SW480 (cell line): Measurements from ENCODE around the gene ADAM17.
A peak's percentile ranks its signal among the peaks of the same experiment; 100 is the strongest.
"Not testable (repeated sequence)": the region's sequence is repeated elsewhere in the genome, so short reads cannot be mapped to it uniquely, and the experiment has no call there.

Experiments
- DNase-seq: peaks from one replicate; pipeline ENCODE4 v3.0.0-alpha.2; 2016; ENCODE audit warnings: low spot score

The ADAM17 gene

GRCh38 chr2:9565436-9566153 lies 10.0 kb upstream of the ADAM17 start:
- peak; percentile 51 for DNase-seq

- no peak for DNase-seq
Observed at GRCh38 chr2:9560628-9561027, 5.0 kb upstream of the ADAM17 start.

GRCh38 chr2:9558948-9559381 lies 3.3 kb upstream of the ADAM17 start:
- no peak for DNase-seq

- DNase-seq: no peak
Observed at GRCh38 chr2:9556121-9556743, 602 bp upstream of the ADAM17 start.

GRCh38 chr2:9554921-9555296 lies 721 bp downstream of the ADAM17 start:
- DNase-seq: peak; percentile 69

GRCh38 chr2:9552219-9553178 lies 3.1 kb downstream of the ADAM17 start:
- peak; percentile 88 for DNase-seq

GRCh38 chr2:9550859-9551391 lies 4.7 kb downstream of the ADAM17 start:
- not testable (repeated sequence) for DNase-seq

- DNase-seq: no peak
Observed at GRCh38 chr2:9549420-9549819, 6.2 kb downstream of the ADAM17 start.

- no peak for DNase-seq
Observed at GRCh38 chr2:9548506-9548905, 7.1 kb downstream of the ADAM17 start.

- no peak for DNase-seq
Observed at GRCh38 chr2:9547262-9547991, 8.2 kb downstream of the ADAM17 start.

- DNase-seq: no peak
Observed at GRCh38 chr2:9545502-9545901, 10.1 kb downstream of the ADAM17 start.

- no peak for DNase-seq
Observed at GRCh38 chr2:9543557-9543956, 12.1 kb downstream of the ADAM17 start.

GRCh38 chr2:9539531-9539930 lies 16.1 kb downstream of the ADAM17 start:
- DNase-seq: no peak

GRCh38 chr2:9538000-9538507 lies 17.6 kb downstream of the ADAM17 start:
- no peak for DNase-seq

- no peak for DNase-seq
Observed at GRCh38 chr2:9536504-9536903, 19.1 kb downstream of the ADAM17 start.

- no peak for DNase-seq
Observed at GRCh38 chr2:9535177-9535576, 20.5 kb downstream of the ADAM17 start.

GRCh38 chr2:9533663-9534062 lies 22.0 kb downstream of the ADAM17 start:
- DNase-seq: no peak

GRCh38 chr2:9532421-9532820 lies 23.2 kb downstream of the ADAM17 start:
- DNase-seq: no peak

- DNase-seq: no peak
Observed at GRCh38 chr2:9527995-9528787, 27.4 kb downstream of the ADAM17 start.

- DNase-seq: no peak
Observed at GRCh38 chr2:9525266-9525665, 30.4 kb downstream of the ADAM17 start.

- no peak for DNase-seq
Observed at GRCh38 chr2:9524291-9524690, 31.3 kb downstream of the ADAM17 start.
